ENCODE results near the gene TMED7. TPM values are rescaled to one million over a fixed set of nuclear protein-coding genes. Genes with fewer than 3 reads are reported as not detected.

The TMED7 gene
- total and polyA plus RNA-seq, 4 donors = 43.4 to 140 (median 65.8) TPM

- no peak for DNase-seq (ENCODE audit: low spot score)
- H3K9ac ChIP-seq (ENCODE audit: low read depth in 1 of 2, low read length in 2 of 2) = no peak overlapping the region
- TF ChIP-seq RAD21 (IDR thresholded peaks at IDR 0.05) (no peak), TAF1 (conservative IDR thresholded peaks at IDR 0.05) (no peak), ATF3 (IDR thresholded peaks at IDR 0.05) (no peak), JUND (IDR thresholded peaks at IDR 0.05) (no peak), RXRA (IDR thresholded peaks at IDR 0.05) (no peak), YY1 (IDR thresholded peaks at IDR 0.05) (no peak), HNF4G (IDR thresholded peaks at IDR 0.05) (no peak), MAX (IDR thresholded peaks at IDR 0.05) (no peak), GABPA (IDR thresholded peaks at IDR 0.05 in 1 of 2, conservative IDR thresholded peaks at IDR 0.05 in 1 of 2) (no peak), ZBTB33 (IDR thresholded peaks at IDR 0.05) (no peak)
Observed at GRCh38 chr5:115607935-115608334, 17.9 kb downstream of the TMED7 start.

GRCh38 chr5:115605436-115605835 lies 20.4 kb downstream of the TMED7 start:
- no peak for TF ChIP-seq CTCF (IDR thresholded peaks at IDR 0.05; ENCODE audit: low read depth, low read length, missing input control)
- TF ChIP-seq FOXA1 (IDR thresholded peaks at IDR 0.05) = no peak
- TF ChIP-seq HNF4A (conservative IDR thresholded peaks at IDR 0.05) = no peak
- TF ChIP-seq JUND (IDR thresholded peaks at IDR 0.05) = no peak
- TF ChIP-seq ZBTB33 (IDR thresholded peaks at IDR 0.05) = no peak
- DNase-seq (ENCODE audit: low spot score) = no peak
- peaks cover 0 to 17% (median 6%) of the 10 kb centered on the region in 4 donors for H3K4me1 ChIP-seq (ENCODE audit: control insufficient read depth in 4 of 4, insufficient read depth in 4 of 4, low read length in 3 of 4)
- H3K27me3 ChIP-seq (ENCODE audit: control insufficient read depth in 4 of 4, insufficient read depth in 4 of 4, low read length in 3 of 4) = no peaks in the 10 kb centered on the region
- peaks cover 0 to 2% (median under 1%) of the 10 kb centered on the region in 4 donors for H3K36me3 ChIP-seq (ENCODE audit: control insufficient read depth in 4 of 4, insufficient read depth in 3 of 4, low read depth in 1 of 4, low read length in 3 of 4)
- no peak overlapping the region for H3K4me3 ChIP-seq (ENCODE audit: low read depth in 1 of 3, low read length in 3 of 3)
- H3K9ac ChIP-seq (ENCODE audit: low read depth in 1 of 2, low read length in 2 of 2) = no peak overlapping the region
- 92% methylated on average over 3 of the region's 3 CpGs for WGBS
- no peaks in the 10 kb centered on the region for H3K9me3 ChIP-seq (ENCODE audit: control insufficient read depth in 4 of 4, low read length in 3 of 4)
- H3K27ac ChIP-seq (ENCODE audit: low read depth in 1 of 2, low read length in 2 of 2) = no peak overlapping the region

More at GRCh38 chr5:115607935-115608334, 17.9 kb downstream of the TMED7 start:
- H3K4me3 ChIP-seq (ENCODE audit: low read depth in 1 of 3, low read length in 3 of 3) = no peak overlapping the region
- WGBS = 92% methylated on average over 2 of the region's 2 CpGs
- no peak overlapping the region for H3K27ac ChIP-seq (ENCODE audit: low read depth in 1 of 2, low read length in 2 of 2)
- peaks cover 1 to 10% (median 3%) of the 10 kb centered on the region in 4 donors for H3K36me3 ChIP-seq (ENCODE audit: control insufficient read depth in 4 of 4, insufficient read depth in 3 of 4, low read depth in 1 of 4, low read length in 3 of 4)
- H3K9me3 ChIP-seq (ENCODE audit: control insufficient read depth in 4 of 4, low read length in 3 of 4) = no peaks in the 10 kb centered on the region
- peaks cover 0 to 4% (median 2%) of the 10 kb centered on the region in 4 donors for H3K4me1 ChIP-seq (ENCODE audit: control insufficient read depth in 4 of 4, insufficient read depth in 4 of 4, low read length in 3 of 4)
- H3K27me3 ChIP-seq (ENCODE audit: control insufficient read depth in 4 of 4, insufficient read depth in 4 of 4, low read length in 3 of 4) = no peaks in the 10 kb centered on the region
